GM10847 (cell line): Measurements from ENCODE around the gene TK1.

Source experiments
- POLR2A ChIP-seq: IDR thresholded peaks from 2 replicates; pipeline ENCODE4 v1.6.1; 2011; ENCODE audit not compliant: insufficient read length; ENCODE audit errors: extremely low read depth

TK1 gene

DNA sequence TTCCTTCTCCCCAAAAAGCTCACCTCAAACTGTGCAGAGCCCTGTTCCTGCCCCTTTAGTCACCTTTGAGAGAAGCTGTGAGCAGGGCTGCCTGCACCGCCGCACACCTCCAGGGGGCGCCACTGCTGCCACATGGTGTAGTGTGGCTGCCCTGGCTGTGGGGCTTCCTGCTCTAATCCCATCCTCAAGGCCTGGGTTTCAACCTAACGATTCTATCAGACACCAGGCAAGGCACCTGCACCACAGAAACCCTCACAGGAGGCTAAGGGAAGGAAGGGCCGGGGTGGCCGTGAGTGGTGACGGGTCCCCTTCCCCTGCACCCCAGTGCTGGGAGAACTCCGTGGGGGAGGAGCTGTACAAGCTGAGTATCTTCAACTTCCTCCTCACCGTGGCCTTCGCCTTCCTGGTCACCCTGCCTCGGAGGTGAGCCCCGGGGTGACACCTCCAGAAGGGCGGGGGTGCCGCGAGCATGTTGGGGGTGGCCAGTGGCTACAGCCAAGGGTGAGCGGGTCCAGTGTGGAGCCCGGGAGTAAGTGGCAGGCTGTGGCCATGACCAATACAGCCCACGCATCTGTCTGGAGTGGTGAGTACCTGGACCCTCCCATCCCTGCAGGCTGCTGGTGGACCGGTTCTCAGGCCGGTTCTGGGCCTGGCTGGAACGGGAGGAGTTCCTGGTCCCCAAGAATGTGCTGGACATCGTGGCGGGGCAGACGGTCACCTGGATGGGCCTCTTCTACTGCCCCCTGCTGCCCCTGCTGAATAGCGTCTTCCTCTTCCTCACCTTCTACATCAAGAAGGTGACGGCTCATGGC, 49.3 kb downstream of the TK1 start:
- TF ChIP-seq POLR2A: no peak

DNA sequence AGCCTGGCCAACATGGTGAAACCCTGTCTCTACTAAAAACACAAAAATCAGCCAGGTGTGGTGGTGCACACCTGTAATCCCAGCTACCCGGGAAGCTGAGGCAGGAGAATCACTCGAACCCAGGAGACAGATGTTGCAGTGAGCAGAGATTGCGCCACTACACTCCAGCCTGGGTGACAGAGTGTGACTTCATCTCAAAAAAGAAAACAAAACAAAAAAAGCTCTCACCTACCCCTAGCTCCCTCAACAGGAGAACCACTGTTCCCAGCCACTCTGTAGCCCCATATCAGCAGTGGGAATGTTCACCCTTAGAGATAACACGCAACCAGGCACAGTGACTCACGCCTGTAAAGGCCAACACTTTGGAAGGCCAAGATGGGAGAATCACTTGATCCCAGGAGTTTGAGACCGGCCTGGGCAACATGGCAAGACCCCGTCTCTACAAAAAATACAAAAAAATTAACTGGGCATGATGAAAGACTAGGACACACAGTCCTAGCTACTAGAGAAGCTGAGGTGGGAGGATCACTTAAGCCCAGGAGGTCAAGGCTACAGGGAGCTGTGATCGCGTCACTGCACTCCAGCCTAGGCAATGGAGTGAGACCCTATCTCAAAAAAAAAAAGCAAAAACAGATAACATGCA, 50.9 kb downstream of the TK1 start:
- TF ChIP-seq POLR2A: no peak

DNA sequence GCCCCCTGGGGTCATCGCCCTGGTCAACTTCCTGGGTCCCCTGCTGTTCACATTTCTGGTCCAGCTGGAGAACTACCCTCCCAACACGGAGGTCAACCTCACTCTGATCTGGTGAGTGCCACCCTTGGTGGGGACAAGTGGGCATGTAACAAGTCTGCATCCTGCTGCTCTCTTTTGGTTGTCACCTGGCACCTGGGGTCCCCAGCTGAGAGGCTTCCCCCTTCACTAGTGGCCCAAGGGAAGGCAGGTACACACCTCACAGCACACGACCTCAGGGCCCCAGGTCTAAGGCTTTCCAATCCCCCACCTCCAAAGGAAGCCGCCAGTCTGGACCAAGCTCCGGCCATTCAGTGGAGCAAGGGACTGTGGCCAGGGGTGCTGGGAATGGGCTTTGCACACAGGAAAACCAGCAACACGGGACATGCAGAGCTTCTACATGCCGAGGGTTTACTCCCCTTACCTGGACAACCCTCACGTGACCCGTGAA, 51.9 kb downstream of the TK1 start:
- TF ChIP-seq POLR2A: no peak

DNA sequence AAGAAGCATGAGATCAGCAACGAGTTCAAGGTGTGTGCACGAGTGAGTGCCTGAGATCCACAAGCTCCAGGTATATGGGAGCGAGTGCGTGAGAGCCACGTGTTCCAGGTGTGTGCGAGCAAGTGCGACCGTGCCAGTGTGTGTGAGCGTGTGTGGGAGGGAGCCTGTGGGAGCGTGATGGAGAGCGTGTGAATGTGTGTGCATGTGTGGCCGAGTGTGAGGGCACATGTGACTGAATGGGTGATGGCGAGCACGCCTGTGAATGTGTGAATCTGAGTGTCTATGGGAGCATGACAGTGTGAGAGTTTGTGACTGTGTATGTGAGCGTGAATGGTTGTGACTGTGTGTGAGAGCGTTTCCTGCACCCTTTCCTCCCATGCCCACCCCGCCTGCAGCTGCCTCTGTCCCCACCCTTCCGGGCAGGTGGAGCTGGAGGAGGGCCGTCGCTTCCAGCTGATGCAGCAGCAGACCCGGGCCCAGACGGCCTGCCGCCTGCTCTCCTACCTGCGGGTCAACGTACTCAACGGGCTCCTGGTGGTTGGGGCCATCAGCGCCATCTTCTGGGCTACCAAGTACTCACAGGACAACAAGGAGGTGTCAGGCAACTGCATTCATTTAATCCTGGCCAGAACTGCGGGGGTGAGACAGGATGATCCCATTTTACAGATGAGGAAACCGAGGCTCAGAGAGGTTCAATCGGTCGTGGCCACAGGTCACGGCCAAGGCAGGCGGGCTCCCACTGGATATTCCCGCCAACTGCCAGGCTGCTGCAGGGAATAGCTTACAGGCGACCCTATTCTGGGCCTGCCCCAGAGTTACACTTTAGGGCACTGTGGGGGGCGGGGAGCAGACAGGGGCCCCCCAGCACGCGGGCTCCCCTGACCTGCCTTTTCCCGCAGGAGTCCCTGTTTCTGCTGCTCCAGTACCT, 52.6 kb downstream of the TK1 start:
- TF ChIP-seq POLR2A: peak; percentile 26

DNA sequence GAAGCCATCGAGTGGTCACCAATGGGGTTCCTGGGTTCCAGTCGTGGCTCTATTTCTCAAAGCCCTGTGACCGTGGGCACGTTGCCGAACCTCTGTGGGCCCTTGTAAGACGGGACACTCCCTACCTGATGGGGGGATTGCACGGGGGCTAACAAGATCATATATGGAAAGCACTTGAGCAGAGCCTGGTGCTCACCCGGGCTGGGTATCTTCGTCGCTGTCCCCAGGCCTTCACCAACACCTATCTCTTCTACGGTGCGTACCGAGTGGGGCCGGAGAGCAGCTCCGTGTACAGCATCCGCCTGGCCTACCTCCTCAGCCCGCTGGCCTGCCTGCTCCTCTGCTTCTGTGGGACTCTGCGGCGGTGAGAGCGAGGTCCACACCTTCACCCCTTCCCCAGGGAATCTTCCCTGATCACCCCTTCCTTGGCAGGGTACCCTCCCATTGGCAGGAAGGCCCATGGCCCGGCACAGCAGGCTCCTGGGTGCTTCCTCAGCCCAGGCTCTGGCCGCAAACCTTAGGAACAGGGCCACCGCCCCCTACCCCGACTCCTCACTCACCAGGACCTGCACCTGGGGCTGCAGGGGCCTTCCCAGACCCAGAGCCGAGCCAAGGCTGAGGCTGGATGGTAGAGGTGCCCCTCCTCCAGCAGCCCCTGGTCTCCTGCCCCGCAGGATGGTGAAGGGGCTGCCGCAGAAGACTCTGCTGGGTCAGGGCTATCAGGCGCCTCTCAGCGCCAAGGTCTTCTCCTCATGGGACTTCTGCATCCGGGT, 53.5 kb downstream of the TK1 start:
- TF ChIP-seq POLR2A: no peak

DNA sequence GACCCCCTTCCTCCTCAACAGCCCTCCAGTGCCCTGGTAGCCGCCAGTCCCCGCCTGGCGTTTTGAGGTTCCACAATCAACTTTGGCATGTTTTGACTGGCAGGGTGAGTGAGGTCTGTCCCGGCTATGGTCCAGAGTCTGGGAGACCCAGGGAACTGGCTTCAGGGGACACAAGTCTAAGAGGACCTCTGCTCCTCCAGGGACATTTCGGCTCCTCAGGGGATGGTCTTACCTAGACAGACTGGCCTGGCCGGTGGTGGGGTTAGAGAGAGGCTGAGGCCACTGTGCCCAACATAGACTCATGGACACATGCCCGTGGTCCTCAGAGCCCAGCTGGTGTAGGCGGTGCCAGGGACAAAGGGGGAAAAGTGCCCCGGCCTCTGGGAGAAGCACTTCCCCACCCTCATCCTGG, 54.1 kb downstream of the TK1 start:
- no peak for TF ChIP-seq POLR2A

DNA sequence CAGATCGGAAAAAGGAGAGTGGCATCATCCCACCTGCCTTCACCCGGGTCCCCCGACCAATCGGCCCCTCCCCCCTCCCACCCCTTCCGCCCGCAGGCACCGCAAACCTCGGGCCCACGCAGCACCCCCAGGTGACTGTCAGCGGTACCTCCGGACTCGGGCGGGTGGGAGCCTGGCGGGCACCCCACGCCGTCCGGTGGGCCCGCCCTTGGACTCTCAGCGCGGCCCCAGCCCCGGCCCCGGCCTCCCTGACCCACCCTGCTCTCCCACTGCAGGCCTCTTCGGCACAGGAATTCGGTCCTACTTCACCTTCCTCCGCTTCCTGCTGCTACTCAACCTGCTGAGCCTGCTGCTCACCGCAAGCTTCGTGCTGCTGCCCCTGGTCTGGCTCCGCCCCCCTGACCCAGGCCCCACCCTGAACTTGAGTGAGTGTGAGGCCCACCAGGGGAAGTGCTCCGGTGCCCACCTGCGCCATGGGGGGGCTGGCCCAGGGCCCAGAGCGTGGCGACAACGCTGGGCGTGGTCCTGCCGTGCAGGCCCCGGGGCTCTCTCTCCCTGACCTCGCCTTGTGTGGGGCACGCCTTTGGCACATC, 54.7 kb downstream of the TK1 start:
- TF ChIP-seq POLR2A: peak; percentile 22

DNA sequence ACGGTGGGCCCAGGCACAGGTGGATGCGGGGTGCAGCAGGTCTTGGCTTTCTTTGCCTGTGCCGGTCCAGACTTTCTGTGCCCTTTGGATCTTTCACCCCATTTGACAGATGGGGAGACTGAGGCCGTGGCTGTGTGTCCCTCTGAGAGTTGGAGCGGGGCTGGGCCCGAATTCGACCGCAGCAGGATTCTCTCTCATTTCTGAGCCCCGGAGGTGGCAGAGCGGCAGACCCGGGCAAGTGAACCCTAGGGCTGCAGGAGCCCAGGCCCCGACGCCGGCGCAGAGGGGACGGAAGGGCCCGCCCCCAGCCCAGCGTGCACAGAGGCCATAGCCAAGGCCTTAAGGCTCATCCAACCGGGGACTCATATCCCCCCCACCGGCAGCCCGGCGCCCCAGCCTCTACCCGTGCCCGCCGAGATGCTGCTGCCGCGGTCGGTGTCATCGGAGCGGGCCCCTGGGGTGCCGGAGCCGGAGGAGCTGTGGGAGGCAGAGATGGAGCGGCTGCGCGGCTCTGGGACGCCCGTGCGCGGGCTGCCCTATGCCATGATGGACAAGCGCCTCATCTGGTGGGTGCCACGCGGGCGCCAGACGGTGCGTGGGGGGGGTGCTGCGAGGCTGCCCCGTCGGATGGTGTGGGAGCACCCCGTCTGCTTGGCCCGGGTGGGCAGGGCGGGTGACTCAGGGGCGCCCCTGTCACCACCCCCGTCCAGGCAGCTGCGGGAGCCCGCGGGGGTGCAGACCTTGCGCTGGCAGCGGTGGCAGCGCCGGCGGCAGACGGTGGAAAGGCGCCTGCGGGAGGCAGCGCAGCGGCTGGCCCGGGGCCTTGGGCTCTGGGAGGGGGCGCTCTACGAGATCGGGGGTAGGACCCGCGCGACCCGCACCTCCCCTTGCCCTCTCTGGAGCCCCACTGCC, 55.4 kb downstream of the TK1 start:
- no peak for TF ChIP-seq POLR2A

DNA sequence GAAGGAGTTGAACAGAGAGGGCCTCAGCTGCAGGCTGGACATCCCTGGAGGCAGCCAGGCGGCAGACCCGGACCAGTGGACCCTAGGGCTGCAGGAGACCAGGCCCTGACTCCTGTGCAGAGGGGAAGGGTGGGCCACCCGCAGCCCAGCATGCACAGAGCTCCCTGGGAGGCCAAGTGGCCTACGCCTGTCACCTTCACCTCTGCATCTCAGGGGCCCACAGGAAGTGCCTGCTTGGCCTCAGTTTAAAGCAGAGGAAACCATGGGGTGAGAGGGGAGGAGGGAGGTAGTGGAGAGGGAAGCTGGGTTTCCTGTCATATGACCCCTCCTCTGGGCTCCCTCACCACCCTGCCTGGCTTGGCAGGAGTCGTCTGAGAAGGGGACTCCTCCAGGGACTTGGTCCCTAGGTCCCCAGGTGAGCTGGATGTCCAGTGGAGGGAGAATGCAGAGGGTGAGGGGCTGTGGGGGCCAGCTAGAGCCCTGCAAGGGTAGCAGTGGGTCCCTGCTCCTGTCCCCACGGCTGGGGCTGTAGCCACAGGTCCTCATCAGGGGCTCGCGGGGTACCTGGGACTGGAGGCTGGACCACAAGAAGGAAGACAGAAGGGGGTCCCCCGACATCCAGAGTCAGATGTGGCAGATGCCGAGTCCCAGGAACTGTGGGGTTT, 56.3 kb downstream of the TK1 start, which contains the start of gene TMC8:
TSS of gene TMC8 (plus strand) at position 335 of the 665 bp plus-strand sequence. CDS start 818 bp downstream, outside the sequence.
- peak; percentile 60 for TF ChIP-seq POLR2A

DNA sequence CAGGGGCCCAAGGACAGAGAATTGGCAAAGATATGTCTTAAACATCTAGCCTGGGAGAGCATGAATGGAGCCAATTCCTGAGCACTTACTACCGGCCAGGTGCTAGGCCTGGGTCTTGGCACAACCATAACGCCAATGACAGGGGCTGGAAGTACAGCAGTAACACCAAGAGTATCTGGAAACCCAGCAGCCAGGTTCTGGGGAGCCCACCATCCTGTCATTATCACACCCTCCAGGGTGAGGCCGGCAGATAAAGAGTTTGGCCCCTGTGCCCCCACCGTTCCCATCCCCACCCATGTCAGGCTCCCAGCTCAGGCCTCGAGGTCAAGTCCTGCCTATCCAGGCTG, 56.8 kb downstream of the TK1 start:
- no peak for TF ChIP-seq POLR2A

DNA sequence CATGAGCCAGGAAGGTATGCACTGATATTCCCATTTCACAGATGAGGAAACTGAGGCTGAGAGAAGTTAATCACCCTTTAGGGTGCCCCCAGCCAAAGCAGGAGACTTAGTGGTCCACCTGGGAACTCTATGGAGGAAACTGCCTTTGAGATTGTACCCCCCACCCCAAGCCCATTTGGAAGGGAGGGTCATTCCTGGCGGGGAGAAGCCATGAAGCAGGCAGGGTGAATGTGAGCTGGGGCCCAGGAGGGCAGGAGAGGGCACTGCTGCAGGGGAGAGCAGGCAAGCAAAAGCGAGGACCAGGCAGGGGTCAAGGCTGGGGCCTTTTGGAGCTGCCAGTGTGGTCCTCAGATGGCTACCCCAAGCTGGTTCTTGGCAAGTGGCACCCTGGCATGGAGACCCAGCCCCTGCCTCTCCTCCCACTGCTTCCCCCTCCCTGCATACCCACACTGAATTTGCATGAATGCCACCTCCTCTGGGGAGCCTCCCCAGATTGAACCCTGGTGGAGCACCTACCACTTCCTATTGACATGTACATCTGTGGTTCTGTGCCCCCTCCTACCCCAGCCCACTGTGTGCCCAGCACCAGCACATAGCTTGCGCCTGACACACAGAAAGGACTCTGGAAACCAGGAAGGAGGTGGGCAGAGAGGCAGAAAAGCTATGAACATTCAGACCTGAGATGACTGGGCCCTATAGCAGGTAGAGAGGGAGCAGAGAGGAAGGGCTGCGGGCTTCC, 57.3 kb downstream of the TK1 start:
- no peak for TF ChIP-seq POLR2A

DNA sequence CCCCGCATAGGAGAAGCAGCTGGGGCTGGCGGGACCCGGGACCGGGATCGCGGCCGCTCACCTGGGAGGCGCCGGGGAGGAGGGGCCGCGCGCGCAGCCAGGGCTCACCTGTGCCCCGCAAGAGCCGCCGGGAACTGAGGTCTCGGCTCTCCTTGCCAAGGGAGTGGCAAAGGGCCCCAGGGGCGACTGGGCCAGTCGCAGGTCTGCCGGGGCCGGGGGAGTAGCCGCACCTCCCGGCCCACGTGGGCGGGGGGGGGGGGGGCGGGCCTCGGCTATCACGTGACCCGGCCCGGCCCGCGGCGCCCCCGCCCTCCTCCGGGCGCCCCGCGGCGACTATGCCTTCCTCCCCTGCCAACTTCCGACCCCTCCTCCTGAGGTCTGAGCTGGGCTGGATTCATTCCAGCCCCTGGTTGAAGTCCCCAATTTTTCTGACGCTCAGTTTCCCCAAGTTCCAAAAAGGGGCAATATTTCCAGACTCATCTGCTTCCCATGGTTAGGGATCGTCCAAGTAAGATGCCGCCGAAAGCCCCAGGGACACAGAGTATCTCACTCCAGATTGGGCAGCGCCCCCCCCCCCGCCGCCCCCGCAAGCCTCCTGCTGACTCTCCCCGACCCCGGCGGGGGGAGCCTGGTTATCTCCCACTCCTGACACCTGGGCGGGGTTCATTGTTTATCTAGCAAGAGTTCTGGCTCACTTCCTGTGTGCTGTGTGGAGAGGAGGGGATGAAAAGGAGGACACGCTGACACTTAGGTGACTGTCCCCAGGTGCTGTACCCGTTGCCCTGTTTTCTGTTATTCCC, 58.1 kb downstream of the TK1 start, which contains the start of gene TMC6:
TSS of gene TMC6 (minus strand) at position 205 of the 800 bp plus-strand sequence. CDS start 1,923 bp downstream, outside the sequence.
- peak; percentile 80 for TF ChIP-seq POLR2A
